ENCODE data around the gene RNFT2.

The RNFT2 gene

DNA sequence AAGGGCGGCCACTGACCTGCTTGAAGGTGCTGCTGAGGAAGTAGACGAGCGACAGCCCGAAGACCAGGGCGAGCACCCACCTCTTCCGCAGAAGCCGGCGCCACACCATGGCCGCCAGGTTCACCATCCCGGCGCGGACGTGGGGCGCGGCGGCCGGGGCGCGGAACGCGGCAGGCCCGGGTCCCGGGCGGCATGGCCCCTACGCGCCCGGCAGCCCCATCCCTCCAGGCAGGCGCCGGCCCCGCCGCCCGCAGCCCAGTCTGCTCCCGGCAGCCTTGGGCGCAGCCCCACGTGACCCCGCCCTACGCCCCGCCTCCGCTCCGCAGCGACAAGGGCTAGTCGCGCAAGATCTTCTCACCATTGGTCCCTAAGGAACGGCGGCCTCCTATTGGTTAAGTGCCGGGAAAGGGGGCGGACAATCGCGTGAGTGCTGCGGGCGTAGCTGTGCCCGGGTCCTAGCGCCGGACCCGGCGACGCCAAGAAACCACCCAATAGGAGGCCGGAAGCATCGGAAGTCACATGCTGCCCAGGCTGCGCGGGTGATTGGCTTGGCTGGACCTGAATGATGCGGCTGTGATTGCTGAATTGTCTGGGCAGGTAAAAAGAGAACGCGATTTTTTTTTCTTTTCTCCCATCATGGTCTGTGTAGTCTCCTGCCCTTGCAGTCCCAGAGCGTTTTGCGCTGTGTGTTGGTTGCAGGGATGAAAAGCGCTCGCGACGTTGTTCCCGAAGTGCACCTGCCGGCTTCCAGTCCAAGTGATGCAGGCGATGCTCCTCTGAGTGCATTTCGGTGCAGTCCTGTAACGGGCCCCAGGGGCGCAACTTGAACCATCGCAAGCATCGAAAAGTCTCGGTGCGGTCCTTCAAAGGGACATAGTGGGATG, at the start of gene RNFT2, which contains the start of gene SPRING1:
TSS of gene RNFT2 (plus strand) at position 542 of the 884 bp plus-strand sequence. CDS start 2,183 bp downstream, outside the sequence.
TSS of gene SPRING1 (minus strand) at position 296 of the 884 bp plus-strand sequence. CDS start at position 127, 169 bp downstream.
- peak; percentile 98 for DNase-seq

- DNase-seq = no peak
These were observed 48.6 kb upstream of the RNFT2 start for GRCh38 chr12:116689521-116689920.

GRCh38 chr12:116689979-116690744, 48.0 kb upstream of the RNFT2 start:
- no peak for DNase-seq

DNA sequence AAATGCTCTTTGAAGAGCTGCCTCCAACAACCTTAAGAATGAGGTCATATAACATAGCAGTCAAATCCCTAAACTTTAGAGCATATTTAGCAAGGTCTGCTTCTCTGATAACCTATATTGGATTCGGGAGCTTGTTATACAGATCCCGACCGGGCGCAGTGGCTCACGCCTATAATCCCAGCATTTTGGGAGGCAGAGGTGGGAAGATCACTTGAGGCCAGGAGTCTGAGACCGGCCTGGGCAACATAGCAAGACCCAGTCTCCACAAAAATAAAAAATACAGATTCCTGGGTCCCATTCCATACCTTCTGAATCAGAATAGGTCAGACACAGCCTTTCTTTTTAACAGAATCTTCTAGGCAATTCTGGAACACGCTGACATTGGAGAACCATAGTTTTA, 46.9 kb upstream of the RNFT2 start:
- no peak for DNase-seq

GRCh38 chr12:116691636-116692035, 46.5 kb upstream of the RNFT2 start:
- DNase-seq = no peak

- no peak for DNase-seq
These were observed 45.5 kb upstream of the RNFT2 start for GRCh38 chr12:116692605-116693004.

DNA sequence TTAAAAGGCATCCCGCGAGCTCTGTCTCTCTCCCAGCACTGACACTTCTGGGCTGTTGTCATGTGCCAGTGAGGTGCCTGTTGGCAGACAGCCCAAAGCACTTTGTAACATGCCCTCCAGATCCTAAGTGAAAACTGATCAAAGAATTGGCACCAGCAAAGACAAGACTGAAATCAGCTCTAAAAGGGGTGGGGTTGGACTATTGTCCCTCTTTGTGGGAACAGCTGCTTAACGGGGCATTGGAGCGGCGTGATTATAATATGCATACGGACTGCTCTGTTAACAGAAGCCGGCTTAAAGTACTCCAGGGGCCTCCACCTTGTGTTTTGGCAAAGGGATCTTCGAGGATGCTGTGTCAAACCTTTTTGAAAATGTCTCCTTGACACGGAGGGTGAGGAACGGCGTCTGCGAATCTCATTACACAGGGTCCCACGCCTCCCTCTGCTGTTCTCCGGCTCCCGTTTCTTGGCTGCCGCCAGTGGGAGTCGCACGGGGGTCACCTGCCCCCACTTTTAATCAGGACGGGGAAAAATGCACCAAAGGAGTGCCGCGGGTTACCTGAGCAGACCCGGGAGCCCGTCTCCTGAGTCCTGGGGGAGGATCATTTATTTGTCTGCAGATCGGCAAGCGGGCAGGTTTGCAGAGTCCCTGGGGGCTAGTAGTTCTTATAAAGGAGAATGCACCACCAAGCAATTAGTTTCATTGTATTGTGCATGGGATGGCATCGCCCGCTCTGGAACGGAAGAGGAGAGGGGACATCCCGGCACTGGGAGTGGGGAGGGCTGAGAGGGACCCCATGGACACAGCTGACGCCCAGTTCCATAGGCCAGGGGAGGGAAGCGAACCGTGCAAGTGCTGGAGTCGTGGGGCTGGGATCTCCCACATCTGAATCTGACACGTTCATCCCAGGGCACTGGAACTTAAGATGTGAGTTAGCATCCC, 44.6 kb upstream of the RNFT2 start:
- peak; percentile 88 for DNase-seq

- no peak for DNase-seq
These were observed 43.3 kb upstream of the RNFT2 start for GRCh38 chr12:116694653-116695463.

DNA sequence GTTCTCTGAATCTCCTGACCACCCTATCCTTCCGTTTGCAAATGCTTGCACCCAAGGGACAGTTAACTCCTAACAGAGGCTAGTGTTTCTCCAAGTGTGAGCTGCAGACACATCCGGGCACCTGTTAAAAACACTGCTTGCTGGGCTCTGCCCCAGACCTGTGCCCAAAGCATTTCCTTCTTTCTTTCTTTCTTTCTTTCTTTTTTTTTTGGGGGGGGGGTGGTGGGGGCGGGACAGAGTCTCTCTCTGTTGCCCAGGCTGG, 42.7 kb upstream of the RNFT2 start:
- DNase-seq = no peak

DNA sequence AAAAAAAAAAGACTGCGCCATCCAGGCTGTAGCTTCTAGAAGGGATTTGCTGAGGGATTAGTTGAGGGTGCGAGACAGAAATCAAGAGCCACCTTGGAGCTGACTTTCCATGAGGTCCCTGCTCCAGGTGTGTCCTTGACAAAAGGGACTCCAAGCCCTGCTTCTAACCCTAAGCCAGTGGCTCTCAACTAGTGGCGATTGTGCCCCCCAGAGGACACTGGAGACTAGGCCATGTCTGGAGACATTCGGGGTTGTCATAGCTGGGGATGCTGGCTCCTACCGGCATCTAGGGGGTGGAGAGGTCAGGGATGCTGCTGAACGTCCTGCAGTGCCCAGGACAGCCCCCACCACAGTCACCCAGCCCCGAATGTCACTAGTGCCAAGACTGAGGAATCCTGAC, 40.8 kb upstream of the RNFT2 start:
- DNase-seq = peak; percentile 36

GRCh38 chr12:116697716-116698115, 40.4 kb upstream of the RNFT2 start:
- DNase-seq = peak; percentile 84

GRCh38 chr12:116698116-116698515, 40.0 kb upstream of the RNFT2 start:
- peak; percentile 87 for DNase-seq

- DNase-seq = no peak
These were observed 39.5 kb upstream of the RNFT2 start for GRCh38 chr12:116698554-116699075.

DNA sequence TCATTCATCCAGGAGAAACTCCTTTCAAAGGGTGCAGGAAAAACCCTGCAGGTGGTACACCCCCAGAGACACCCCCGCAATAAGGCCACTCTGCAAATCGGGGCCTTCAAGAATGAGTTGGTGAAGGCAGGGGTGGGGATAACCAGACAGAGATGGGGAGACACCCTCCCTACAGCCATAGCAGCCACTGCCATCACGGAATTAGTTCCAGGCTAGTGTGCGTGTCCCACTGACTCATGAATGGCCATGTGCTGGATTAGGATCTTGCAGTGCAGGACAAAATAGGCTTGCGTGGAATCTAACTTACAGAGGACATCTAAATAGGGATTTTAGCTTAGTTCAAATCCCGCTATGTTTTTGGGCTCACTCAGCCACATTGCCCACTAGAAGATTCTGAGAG, 38.0 kb upstream of the RNFT2 start:
- no peak for DNase-seq

DNA sequence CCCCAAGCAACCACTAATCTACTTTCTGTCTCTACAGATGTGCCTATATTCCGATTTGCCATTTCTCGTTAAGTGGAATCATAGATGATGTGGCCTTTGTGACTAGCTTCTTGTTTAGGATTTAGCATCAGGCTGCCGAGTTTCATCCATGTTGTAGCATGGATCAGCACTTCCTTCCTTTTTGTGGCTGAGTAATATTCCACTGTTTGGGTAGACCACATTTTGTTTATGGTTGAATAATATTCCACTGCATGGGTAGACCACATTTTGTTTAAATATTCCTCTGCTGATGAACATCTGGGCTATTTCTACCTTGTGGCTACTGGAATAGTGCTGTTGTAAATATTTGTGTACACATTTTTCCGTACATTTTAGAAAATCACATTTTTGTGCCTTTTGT, 36.7 kb upstream of the RNFT2 start:
- DNase-seq = no peak

GRCh38 chr12:116703214-116703795, 34.8 kb upstream of the RNFT2 start:
- DNase-seq = peak; percentile 49

GRCh38 chr12:116707751-116708150, 30.4 kb upstream of the RNFT2 start:
- DNase-seq = no peak

DNA sequence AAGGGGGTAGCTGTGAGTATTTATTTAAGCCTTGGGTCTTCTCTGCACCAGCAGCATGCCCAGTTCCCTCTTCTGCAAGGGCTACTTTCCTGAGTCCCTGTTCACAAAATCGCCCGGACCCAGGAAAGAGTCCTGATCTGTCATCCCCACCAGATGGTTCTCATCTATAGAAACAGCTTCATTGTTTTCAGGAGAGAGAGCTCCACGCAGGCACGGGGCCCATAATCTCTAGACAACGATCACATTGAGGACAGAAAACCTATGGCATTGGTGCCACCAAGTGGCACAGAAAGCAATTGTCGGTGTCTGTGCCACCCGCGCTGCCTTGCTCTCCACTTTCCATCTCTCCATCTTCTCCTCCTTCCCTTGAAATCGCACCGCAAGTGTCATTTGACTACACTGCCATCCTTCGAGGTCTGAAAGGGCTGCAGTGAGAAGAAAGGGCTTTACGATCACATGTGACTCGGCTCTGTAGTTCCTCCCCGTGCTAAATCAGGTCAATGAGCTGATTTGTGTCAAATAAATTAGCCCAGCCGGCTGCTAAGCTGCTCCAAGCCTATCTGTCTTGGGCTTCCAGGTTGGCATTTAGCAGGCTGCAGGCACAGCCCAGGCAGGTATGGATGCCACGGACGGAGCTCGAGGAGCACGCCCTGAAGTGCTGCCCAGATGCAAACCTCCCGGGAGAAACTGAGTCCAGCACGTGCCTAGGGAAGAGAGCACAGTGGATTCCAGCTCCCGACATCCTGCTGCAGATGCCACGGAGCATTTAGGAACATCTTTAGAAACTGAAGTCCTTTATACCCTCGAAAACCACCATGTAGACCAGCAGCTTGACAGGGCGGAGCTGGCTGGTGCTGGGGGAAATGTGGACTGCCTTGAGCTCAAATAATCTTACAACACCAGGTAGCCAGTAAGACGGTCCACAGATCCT, 29.0 kb upstream of the RNFT2 start:
- peak; percentile 81 for DNase-seq

GRCh38 chr12:116709768-116710167, 28.3 kb upstream of the RNFT2 start:
- no peak for DNase-seq

All from DMS79 treated with DMSO at 0.1 percent for 48 hours (cell line).